ENCODE results near the gene TPP2.

The TPP2 gene

DNA sequence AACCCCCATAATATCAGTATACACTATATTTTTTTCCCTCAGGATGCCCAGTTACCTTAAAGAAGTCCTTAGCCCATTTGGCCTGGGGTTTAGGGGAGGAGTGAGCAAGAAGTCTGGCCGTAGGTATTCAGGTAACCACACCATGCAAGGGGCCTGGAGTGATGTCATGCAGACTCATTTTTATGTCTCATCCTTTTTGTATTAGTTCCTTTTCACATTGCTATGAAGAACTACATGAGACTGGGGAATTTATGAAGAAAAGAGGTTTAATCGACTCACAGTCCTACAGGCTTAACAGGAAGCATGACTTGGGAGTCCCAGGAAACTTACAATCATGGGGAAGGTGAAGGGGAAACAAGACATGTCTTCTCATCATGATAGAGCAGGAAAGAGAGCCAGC is 12.2 kb downstream of the TPP2 start:
- Histone ChIP-seq H3K4me1 (peaks cover 0 to 48% (median 14%) of the 10 kb centered on the region in 10 experiments; a peak in 15 of 20 replicates), H3K36me3 (peaks cover 73 to 100% (median 93%) of the 10 kb centered on the region in 11 experiments), H3K9ac (no peak overlapping the region), H3K4me3 (no peak overlapping the region), H3K27ac (no peak overlapping the region; a peak in 1 of 22 replicates), H3K4me2 (peak overlapping the region in 6 of 11 experiments; percentile 4 to 31 (median 27); a peak in 8 of 22 replicates), H3K9me3 (replicated peaks in 1 of 11) (no peaks in the 10 kb centered on the region), H4K20me1 (peaks cover 85 to 100% (median 99%) of the 10 kb centered on the region in 11 experiments), H3K27me3 (no peaks in the 10 kb centered on the region)
- no peak for TF ChIP-seq Cebpa-rat (IDR thresholded peaks at IDR 0.05)

DNA sequence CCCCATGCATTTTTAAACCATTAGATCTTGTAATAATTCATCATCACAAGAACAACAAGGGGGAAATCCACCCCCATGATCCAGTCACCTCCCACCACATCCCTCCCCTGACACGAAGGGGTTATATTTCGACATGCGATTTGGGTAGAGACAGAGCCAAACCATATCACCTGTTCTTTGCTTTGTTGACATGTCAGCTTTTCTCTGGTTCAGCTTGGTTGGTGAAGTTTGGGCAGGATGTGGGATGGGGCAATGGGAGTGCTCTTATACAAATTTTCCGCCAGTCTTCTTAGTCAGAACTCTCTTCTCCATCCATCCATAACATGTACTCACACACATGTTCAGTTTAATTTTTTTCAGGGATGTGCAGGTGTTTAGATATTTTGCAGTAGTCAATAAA is 12.9 kb downstream of the TPP2 start:
- Histone ChIP-seq H3K4me3 (no peak overlapping the region), H3K36me3 (peaks cover 79 to 100% (median 93%) of the 10 kb centered on the region in 11 experiments), H3K9me3 (replicated peaks in 1 of 11) (no peaks in the 10 kb centered on the region), H3K27ac (no peak overlapping the region; a peak in 1 of 22 replicates), H3K4me2 (peak overlapping the region in 7 of 11 experiments; percentile 7 to 40 (median 31); a peak in 8 of 22 replicates), H3K27me3 (no peaks in the 10 kb centered on the region), H3K9ac (no peak overlapping the region), H3K4me1 (peaks cover 0 to 41% (median 14%) of the 10 kb centered on the region in 10 experiments; a peak in 15 of 20 replicates), H4K20me1 (peaks cover 86 to 100% (median 99%) of the 10 kb centered on the region in 11 experiments)
- TF ChIP-seq Cebpa-rat (IDR thresholded peaks at IDR 0.05): no peak

DNA sequence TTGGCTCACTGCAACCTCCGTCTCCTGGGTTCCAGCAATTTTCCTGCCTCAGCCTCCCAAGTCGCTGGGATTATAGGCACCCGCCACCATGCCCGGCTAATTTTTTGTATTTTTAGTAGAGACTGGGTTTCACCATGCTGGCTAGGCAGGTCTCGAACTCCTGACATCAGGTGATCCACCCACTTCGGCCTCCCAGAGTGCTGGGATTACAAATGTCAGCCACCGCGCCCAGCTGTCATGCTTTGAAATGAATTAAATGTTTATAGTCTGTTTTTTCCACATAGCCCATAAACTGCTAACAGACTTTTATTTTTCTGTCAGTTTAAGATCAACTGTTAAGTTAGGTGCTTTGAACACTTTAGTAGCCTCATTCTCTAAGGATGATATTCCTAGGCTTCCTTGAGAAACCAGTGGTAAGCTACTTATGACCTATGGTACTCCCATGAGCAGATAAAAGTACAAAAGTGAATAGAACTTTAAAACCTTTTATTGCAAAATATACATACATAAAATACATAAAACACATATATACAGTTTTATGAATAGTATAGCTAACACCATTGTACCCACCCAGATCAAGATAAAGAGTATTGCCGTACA is 13.6 kb downstream of the TPP2 start:
- Histone ChIP-seq H3K9ac (no peak overlapping the region), H3K4me1 (peaks cover 0 to 35% (median 11%) of the 10 kb centered on the region in 10 experiments; a peak in 15 of 20 replicates), H3K9me3 (replicated peaks in 1 of 11) (no peaks in the 10 kb centered on the region), H3K4me3 (no peak overlapping the region), H3K27me3 (no peaks in the 10 kb centered on the region), H3K36me3 (peaks cover 79 to 100% (median 93%) of the 10 kb centered on the region in 11 experiments), H4K20me1 (peaks cover 82 to 100% (median 99%) of the 10 kb centered on the region in 11 experiments), H3K4me2 (no peak overlapping the region), H3K27ac (no peak overlapping the region)
- TF ChIP-seq Cebpa-rat (IDR thresholded peaks at IDR 0.05): no peak

DNA sequence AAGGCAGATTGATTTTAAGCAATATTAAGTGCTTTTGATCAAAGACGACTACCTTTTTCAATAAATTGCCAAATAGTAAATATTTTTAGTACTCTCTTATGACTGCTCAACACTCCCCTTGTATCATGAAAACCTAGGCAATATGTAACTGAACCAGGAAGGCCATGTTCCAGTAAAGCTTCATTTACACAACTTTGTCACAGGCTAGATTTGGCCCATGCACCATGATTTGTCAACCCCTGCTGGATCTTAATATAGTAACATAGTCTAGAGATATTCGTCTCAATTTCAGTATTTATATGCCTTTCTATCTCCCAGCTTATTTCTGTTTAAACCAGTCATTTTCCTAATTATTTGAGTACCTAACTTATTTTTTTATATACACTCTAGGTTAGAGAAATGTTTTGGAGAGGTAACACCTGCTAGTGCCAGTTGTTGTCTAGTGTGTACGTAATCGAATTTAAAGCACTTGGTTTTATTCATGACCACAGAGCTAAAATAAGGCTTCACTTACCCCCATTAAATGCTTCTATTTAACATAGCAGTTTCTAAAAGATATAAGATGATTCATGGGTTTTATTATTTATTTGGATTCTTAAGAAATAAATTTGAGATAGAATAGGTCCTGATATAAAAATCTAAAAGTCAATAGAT is 21.0 kb downstream of the TPP2 start:
- Histone ChIP-seq H3K27ac (no peak overlapping the region), H3K9ac (no peak overlapping the region), H3K4me3 (no peak overlapping the region), H3K36me3 (peaks cover 92 to 100% (median 99%) of the 10 kb centered on the region in 11 experiments), H3K27me3 (no peaks in the 10 kb centered on the region), H3K4me2 (no peak overlapping the region), H3K9me3 (replicated peaks in 1 of 11) (no peaks in the 10 kb centered on the region), H3K4me1 (peaks cover 0 to 3% (median 0%) of the 10 kb centered on the region in 10 experiments; a peak in 1 of 20 replicates), H4K20me1 (peaks cover 30 to 97% (median 73%) of the 10 kb centered on the region in 11 experiments; a peak in 20 of 22 replicates)
- TF ChIP-seq Cebpa-rat (IDR thresholded peaks at IDR 0.05): no peak

DNA sequence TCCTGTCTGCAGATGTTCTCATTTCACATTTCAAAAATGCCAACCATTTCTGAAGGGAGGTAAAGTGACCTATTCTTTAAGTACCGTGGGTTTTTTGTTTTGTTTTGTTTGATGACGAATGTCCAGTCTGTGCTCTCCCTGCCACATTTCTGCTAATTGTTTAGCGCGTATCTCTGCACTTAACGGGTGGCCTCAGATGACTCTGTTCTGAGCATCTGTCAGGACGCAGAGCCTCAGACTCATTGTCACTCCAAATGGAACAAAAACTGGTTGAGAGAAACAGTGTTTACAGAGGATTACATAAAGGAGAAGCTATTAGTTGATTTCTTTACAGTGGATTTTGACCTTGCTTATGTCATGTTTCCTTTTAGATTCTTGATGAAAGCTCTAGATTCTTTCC is 23.7 kb downstream of the TPP2 start:
- Histone ChIP-seq H3K27me3 (no peaks in the 10 kb centered on the region), H3K9me3 (replicated peaks in 1 of 11) (no peaks in the 10 kb centered on the region), H3K4me1 (no peaks in the 10 kb centered on the region), H3K4me2 (no peak overlapping the region), H3K4me3 (no peak overlapping the region), H3K36me3 (peaks cover 93 to 100% (median 97%) of the 10 kb centered on the region in 11 experiments), H4K20me1 (peaks cover 18 to 83% (median 48%) of the 10 kb centered on the region in 11 experiments; a peak in 20 of 22 replicates), H3K9ac (no peak overlapping the region), H3K27ac (no peak overlapping the region)
- TF ChIP-seq Cebpa-rat (IDR thresholded peaks at IDR 0.05): no peak

DNA sequence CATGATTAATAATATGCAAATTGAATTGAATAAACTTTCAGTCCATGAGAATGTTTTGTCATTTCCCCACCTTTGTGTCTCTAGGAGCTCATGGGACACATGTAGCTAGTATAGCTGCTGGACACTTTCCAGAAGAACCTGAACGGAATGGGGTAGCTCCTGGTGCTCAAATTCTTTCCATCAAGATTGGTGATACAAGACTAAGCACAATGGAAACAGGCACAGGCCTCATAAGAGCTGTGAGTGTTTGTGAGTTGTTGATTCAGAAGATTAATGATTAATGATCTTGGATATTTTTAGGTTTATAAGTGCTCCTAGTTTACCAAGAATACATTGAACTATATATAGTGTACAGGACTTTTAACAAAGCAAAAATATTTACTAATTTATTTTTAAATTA is 30.1 kb downstream of the TPP2 start:
- no peak for TF ChIP-seq Cebpa-rat (IDR thresholded peaks at IDR 0.05)
- peaks cover 0 to 36% (median 14%) of the 10 kb centered on the region in 11 experiments; a peak in 12 of 22 replicates for H4K20me1 ChIP-seq
- H3K4me2 ChIP-seq: no peak overlapping the region
- no peaks in the 10 kb centered on the region for H3K27me3 ChIP-seq
- no peak overlapping the region for H3K4me3 ChIP-seq
- H3K36me3 ChIP-seq: peaks cover 93 to 100% (median 98%) of the 10 kb centered on the region in 11 experiments
- no peaks in the 10 kb centered on the region for H3K9me3 ChIP-seq (replicated peaks in 1 of 11)
- H3K27ac ChIP-seq: no peak overlapping the region
- no peak overlapping the region for H3K9ac ChIP-seq
- H3K4me1 ChIP-seq: no peaks in the 10 kb centered on the region

DNA sequence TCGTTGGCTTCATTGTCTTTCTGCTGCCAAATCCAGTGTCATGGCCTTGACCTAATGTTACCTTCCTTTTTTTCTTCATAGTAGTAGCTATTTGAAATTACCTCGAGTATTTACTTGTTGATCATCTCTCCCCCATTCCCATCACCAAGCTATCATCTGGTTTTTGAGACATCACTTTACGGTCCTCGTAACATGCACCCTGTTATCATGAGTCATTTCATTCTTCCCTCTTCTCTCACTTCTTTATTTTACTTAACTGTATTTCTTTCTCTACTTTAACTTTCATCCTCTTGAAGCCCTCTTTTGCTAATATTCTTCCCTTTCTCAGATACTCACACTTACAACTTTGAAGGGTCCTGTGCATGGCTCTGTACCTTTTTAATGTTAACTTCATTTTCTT is 31.8 kb downstream of the TPP2 start:
- no peaks in the 10 kb centered on the region for H3K9me3 ChIP-seq (replicated peaks in 1 of 11)
- H3K4me1 ChIP-seq: no peaks in the 10 kb centered on the region
- H3K4me2 ChIP-seq: no peak overlapping the region
- TF ChIP-seq Cebpa-rat (IDR thresholded peaks at IDR 0.05): no peak
- no peak overlapping the region for H3K4me3 ChIP-seq
- peaks cover 0 to 26% (median 8%) of the 10 kb centered on the region in 11 experiments; a peak in 11 of 22 replicates for H4K20me1 ChIP-seq
- no peak overlapping the region for H3K9ac ChIP-seq
- no peaks in the 10 kb centered on the region for H3K27me3 ChIP-seq
- peaks cover 95 to 100% (median 98%) of the 10 kb centered on the region in 11 experiments for H3K36me3 ChIP-seq
- no peak overlapping the region for H3K27ac ChIP-seq

DNA sequence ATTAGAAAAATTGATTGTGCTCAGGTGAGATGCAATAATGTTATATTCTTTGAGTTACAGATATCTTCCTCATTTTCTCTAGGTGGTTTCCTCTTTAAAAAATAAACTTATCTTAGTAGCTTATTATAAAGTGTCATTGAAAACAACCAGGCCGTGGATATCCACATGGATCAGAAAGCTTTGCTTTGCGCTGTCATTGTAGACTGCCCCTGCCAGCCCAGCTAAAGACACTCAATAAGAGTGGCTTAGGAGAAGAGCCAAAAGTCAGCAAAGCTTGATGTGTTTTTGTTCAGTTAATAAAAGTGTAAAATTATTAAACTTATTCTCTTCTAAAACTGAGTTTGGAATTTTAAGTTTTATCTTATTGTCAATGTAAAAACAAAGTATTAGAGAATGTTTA is 34.4 kb downstream of the TPP2 start:
- Histone ChIP-seq H3K27me3 (no peaks in the 10 kb centered on the region), H3K36me3 (peaks cover 98 to 100% (median 100%) of the 10 kb centered on the region in 11 experiments), H4K20me1 (peaks cover 0 to 14% (median 6%) of the 10 kb centered on the region in 11 experiments; a peak in 6 of 22 replicates), H3K9me3 (replicated peaks in 1 of 11) (no peaks in the 10 kb centered on the region), H3K4me1 (no peaks in the 10 kb centered on the region), H3K27ac (no peak overlapping the region), H3K4me3 (no peak overlapping the region), H3K4me2 (no peak overlapping the region), H3K9ac (no peak overlapping the region)
- no peak for TF ChIP-seq Cebpa-rat (IDR thresholded peaks at IDR 0.05)

DNA sequence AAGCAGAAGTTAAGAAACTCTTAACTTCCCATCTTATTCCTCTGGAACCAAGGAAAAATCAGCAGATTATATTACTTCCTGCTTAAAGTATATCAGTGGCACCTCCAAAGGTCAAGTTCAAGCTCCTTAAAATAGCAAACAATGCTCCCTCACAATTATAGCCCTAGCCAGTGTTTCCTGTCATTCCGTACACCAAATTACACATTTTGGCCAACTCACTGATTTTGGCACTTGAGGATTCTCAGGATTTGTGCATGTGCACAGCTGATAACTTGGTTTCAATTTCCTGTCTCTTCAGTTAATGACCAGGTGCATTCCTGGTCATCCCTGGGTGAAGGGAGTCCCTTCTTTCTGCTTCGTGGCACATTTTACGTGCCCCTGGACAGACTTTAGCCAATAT is 42.0 kb downstream of the TPP2 start:
- TF ChIP-seq Cebpa-rat (IDR thresholded peaks at IDR 0.05): no peak
- no peaks in the 10 kb centered on the region for H3K9me3 ChIP-seq (replicated peaks in 1 of 11)
- H3K4me1 ChIP-seq: 0 out of 20 replicates have a peak, but pooled peaks cover 0 to 6% (median 0%) of the 10 kb centered on the region in 10 experiments
- no peaks in the 10 kb centered on the region for H3K27me3 ChIP-seq
- H3K4me2 ChIP-seq: no peak overlapping the region
- no peak overlapping the region for H3K4me3 ChIP-seq
- peaks cover 0 to 28% (median 12%) of the 10 kb centered on the region in 11 experiments; a peak in 10 of 22 replicates for H4K20me1 ChIP-seq
- H3K9ac ChIP-seq: no peak overlapping the region
- peaks cover 98 to 100% (median 100%) of the 10 kb centered on the region in 11 experiments for H3K36me3 ChIP-seq
- H3K27ac ChIP-seq: no peak overlapping the region
